GM19324 (cell line): Measurements from ENCODE around the gene MNDA.

ENCODE experiments used
- ATAC-seq: cut with Tn5 transposase; IDR thresholded peaks from one replicate; pipeline ENCODE4 v1.9.1; 2021; ENCODE audit warnings: mild to moderate bottlenecking, moderate library complexity; ENCODE audit not compliant: unreplicated experiment, low FRiP score

MNDA gene

DNA sequence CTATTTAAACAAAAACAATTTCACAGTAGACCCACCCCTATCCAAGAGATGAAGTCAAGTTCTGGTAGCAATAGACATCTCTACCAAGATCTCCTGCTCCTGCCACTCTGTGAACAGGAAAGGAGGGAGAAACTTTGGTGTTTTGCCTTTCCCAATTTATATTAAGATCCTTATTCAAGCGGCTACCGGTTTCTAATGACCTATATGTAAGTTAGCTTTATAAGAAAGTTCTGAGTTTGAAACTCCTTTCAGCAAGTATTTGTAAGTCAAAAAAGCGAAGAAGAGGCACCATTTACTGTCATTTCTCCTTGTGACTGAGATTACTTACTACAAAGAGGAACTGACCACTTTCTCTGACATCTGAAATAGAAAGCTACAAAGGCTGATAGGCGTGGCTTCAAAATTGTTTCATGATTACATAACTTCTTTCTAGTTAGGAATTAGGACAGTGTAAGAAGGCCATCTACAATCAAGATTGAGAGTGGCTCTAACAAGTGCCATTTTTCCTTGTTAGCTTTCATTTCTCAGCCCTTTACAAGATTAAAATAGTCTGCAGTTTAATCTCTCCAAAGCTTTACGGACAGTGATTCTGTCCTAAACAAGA lies at the start of gene MNDA:
MNDA (plus strand) TSS at position 448 of the 604 bp plus-strand sequence. CDS start 10,803 bp downstream, outside the sequence.
- ATAC-seq: peak; percentile 91

DNA sequence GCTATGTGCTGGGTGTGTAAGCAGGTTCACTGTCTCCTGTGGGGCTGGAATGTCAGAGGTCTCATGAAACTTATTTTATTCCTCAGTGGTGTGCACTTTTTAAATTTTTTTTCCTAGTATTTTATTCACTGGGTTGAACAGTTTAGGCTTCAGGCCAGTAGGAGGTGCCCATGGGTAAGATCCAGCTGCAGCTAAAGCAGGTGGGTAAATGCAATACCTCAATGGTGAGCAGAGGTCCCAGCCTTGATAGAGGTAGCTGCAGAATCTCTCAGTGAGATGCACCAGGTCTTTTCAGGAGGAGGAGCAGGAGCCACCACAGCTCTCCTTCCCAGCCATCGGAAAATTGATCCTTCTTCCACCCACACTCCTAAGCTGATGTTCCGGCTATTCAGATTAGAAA lies 37.5 kb upstream of the MNDA start:
- no peak for ATAC-seq

DNA sequence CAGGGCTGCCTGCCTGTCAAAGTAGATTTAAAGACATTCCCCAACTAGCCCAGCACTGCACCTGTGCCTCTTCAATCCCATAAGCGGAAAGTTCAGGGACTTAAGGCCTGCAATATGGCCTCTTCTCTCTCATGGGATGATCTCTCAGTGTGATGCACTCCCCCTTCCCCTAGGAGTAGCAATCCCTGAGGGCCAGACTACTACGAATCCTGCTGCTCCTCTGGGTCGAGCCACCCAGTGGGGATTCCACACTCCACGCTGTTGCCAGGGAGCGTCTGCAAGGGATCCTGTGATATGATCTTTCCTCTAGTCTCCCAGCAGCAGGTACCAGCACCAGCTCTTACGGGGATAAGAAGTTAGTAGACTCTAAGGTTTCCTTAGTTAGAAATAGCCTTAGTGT lies 36.9 kb upstream of the MNDA start:
- no peak for ATAC-seq

DNA sequence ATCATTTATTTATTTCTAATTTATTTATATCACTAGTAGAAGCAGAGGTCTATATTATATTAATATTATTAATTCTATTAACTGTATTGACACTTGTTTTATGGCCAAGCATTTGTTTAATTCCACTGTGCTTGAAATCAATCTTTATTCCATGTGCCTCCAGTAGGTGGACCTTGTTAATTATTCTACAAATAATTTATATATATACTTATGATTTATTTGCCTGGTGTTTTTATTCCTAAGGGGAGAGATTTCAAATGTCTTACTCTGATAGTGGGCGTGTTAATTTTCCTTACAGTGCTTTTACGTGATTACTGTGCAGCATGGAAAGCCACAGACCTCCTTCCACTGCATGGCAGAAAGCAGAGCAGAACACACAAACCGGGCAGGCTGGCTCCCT lies 32.6 kb upstream of the MNDA start:
- no peak for ATAC-seq

DNA sequence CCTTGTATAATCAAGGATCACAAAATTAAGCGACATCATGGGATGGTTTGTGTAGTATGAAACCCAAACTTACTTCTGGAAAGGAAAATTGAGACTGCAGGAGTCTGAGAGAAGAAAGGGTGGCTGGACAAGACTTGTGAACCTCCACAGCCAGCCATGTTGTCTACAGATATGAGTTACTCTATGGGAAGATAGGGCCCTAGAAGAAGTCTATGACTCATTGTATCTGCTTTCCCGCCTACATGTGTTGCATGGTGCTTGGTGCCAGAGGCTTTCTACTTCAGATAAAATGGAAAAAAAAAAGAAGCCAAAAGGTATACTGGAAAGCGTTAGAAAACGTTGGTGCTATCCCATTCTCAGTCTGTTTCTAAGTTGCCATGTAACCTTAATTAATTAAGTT lies 31.5 kb upstream of the MNDA start:
- no peak for ATAC-seq

DNA sequence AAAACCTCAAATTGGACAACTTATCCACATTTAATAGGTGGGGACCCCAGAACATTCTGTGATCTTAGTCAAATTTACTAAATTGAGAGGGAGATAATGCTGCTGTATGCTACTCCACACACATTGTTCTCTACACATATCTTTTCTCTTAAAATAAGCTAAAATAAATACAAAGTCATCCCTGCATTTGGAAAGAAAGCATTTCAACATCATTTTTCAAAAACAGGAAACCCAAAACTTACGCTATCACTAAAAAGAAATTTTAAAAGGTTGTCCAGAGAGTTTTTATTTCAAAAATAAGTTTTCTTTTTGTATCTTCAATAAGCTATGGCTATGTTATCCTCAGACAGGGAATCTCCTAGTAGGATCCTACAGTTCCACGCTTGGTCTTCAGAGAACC lies 30.6 kb upstream of the MNDA start:
- no peak for ATAC-seq

DNA sequence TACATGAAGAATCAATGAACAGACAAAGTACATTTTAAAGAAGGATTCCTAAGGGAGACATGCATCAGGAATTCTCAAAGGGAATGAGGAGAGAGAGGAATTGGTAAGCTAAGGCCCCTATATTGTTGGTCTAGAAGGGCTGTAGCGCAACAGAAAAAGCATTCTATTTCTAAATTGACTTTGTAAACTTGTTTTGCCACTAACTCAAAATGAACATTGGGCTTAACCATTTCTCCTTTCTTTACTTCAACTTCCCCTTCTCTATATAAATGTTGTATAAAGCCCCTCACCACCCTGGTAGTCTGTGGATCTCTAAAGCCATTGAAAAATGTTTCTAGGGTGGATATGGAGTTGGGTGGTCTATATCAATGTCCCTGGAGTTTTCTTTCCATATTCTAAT lies 29.8 kb upstream of the MNDA start:
- no peak for ATAC-seq

DNA sequence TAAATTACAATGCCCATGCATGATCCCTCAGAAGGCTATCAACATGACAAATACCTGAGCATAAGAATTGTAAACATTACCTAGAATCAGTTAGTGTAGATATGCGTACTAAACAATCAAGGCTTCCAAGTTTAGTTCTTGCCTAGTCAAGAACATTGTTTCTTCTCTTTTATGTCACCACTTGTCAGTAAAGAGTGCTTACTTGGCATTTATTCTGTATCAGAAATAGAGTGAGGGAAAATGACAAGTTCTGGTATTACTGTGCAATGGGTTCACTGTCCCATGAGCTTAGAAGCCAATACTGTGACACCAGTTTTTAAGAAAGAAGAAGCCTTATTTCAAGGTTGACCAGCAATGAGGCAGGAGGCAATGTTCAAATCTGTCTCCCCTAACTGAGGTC lies 27.5 kb upstream of the MNDA start:
- ATAC-seq: no peak

DNA sequence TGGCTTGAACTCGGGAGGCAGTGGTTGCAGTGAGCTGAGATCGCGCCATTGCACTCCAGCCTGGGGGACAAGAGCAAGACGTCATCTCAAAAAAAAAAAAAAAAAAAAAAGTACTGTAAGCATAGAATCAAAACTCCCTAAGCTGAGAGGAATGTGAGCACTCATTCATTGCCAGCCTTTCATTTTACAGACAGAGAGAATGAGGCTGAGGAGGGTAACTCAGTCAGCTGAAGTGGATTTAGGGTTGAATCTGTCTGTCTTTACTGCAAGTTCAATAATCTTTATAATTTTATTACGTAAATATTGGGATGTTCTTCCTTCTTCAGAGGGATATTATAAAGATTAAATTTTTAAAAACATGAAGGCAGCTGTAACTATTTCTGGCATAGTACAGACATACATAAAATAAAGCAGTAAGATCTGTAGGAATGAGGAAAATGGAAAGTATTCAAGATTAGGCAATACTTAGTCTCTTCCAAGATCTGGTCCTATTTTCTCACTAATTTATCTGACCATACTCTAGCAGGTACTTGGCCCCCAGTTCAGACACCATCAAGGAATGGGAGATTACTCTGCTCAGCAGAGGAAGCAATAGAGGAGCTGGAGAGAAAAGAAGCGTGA lies 24.1 kb upstream of the MNDA start:
- no peak for ATAC-seq

DNA sequence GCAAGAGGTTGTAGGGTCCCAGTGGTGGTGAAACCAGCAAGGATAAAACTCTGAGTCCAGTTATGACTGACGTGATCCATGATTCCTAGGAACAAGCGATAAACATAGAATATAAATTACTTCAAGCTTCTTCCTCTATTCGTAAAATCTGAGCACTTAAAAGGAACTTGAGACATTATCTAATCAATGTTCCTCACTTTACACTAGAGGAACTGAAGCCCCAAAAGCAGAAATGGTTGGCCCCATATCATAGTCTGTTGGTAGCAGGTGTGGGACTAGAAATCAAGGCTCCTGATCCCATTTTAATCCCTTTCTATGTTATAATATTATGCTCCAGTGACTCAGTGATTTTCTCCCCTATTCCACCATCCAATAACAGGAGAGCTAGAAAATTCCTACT lies 21.9 kb upstream of the MNDA start:
- ATAC-seq: no peak

DNA sequence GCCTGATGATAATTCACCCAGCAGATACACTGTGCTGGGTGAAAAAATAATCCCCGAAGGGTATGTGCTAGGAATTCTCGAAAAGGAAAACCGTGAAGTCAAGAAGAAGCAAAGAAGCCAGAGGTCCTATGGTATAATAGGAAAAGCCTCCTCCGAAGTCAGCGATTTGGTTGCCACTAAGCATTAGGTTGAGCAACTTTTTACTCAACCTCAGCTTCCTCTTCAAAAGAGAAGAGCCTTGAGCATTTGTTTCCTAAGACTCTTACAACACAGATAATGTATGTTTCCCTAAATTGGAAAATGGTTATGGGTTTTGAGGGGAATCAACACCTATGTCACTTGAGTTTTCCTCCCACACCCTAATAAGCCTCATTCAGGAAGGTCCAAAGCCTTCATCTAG lies 21.3 kb upstream of the MNDA start:
- no peak for ATAC-seq

DNA sequence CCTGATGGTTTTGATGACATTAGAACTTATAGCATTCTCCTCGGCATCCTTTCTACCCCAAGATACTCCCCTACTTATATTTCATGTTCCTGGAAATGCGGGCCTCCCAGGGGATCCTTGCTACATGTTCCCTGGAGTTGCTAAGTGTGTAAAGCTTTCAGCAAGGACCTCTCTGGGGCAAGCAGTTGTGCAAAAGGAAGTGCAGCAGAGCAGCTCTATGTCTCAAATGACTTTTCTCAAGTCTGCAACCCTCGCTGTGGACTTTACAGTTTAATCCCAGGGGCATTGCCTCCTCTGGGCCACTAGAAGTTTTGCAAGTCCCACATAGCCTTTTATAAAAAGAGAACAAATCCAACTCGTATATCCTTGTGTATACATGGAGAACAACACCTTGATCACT lies 20.8 kb upstream of the MNDA start:
- ATAC-seq: no peak

DNA sequence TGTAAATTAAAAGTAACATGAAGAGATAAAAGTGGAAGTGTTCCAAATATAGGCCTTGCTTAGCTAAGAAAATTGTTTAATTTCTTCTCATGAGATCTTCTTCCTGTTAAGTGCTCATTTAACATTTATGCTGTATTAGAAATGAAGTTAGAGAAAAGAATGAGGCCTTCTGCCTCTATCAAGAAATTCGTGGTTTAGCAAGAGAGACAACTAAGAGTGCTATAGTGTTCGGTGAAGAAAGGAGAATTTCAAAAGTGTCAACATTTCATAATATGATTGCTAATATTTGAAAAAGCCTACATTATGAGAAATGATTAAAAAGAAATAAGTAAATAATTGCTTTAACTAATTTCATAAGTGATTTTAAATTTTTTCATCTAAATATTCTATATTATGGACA lies 18.8 kb upstream of the MNDA start:
- ATAC-seq: no peak

DNA sequence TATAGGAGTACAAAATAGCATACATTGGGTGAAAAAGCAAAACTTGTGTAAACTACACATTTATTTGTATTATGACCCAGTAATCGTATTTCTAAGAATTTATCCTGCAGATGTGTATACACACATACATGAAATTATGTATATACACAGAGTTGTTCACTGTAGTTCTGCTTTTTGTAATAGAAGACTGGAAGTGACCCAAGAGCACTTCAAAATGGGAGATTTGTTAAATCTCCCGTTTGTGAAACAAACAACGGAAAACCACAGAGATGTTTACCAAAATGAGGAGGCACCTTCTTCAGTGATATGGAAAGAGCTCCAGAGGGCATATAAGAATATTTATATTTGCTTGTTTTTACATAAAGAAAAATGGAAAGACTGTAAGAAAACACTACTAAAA lies 18.0 kb upstream of the MNDA start:
- ATAC-seq: no peak

DNA sequence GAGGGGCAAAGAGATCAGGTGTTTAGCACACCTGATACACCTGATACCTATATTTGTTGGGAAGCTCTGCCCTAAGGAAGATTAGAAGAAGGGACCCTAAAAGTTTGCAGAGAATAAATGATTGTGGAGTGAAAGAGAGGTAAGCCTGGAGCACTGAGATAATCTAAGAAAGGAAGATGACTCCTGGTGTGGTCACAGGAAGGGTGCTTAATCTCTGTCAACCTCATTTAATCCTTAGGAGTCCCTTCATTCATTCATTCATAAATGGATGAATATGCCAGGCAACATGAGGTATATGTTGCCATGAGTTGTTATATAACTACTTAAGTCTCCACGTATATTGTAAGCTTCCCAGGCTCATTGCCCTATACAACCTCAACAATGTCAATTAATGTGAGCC lies 16.2 kb upstream of the MNDA start:
- ATAC-seq: no peak

DNA sequence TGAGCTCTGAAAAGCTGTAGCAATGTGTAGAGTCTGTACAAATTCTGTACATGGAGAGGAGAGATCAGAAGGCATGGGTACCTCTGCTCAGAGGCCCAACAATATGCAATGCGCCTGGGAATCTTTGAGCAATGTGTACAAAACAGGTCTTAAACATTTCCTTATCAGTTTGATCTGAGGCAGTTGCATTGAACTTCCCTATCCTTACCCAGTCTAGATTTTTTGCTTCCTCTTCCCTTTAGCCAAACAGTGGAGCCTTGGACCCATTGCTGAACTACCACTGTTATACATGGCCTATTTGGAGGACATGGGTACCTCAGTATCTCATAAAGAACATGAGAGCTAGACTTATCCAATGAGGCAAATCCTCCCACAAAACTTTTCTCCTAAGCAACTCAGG lies 12.6 kb upstream of the MNDA start:
- no peak for ATAC-seq

DNA sequence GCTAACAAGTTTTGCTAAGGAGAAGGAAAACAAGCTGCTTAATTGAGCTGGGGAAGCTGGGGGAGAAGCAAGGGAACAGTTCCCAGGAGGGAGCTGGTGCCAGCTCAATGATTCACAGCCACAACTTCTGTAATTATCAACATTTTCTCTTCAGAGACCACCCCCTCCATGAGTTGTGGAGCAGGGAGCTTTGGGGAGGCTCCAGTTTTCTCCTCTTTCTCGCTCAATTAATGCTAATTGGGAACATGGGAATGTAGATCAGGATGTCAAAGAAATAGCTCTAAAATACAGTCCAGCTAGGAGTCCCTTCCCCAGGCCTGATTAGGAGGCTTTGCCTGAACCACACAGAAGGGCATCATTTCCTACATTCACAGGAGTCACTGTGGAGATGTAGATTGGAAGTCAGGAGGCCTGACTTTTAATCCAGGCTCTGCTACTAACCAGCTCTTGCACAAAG lies 12.1 kb upstream of the MNDA start:
- ATAC-seq: no peak

DNA sequence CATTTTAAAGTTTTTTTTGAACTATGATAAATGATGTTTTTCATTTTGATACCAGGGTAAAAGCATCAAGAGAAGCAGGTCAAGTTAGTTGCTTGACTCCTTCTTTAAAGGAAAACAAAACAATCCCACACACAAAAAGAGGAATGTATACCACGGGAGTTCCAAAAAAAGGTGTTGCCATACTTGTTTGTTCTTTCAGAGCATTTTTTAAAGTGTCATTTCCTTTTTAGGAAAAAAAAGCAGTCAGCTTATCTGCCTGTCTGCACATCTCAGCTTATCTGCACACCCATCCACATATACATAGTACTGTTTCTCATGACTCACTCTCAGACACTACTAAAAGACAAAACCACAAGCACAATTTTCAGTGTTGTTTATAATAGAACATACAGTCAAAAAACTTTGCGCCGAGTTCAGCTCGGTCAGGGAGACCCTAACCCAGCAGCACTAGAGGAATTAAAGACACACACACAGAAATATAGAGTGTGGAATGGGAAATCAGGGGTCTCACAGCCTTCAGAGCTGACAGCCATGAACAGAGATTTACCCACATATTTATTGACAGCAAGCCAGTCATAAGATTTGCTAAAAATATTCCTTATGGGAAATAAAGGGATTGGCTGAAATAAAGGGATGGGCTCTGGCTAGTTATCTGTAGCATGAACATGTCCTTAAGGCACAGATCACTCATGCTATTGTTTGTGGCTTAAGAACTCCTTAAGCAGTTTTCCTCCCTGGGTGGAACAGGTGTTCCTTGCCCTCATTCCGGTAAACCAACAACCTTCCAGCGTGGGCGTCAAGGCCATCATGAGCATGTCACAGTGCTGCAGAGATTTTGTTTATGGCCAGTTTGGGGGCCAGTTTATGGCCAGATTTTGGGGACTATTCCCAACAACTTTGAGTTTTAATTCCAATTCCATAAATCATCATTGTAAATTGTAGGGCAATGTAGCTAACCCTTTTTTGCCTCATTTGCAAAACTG lies 11.4 kb upstream of the MNDA start:
- no peak for ATAC-seq

DNA sequence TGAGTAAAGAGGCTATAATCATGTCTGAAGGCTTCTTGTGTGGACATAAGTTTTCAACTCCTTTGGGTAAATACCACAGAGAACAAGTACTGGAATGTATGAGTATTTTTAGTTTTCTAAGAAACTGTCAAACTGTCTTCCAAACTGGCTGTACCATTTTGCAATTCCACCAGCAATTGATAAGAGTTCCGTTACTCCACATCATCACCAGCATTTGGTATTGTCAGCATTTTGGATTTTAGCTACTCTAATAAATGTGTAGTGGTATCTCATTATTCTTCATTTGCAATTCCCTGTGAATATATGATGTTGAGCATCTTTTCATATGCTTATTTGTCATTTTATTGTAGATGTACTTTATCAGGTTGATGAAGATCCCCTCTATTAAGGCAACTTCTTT lies 9.4 kb upstream of the MNDA start:
- no peak for ATAC-seq

DNA sequence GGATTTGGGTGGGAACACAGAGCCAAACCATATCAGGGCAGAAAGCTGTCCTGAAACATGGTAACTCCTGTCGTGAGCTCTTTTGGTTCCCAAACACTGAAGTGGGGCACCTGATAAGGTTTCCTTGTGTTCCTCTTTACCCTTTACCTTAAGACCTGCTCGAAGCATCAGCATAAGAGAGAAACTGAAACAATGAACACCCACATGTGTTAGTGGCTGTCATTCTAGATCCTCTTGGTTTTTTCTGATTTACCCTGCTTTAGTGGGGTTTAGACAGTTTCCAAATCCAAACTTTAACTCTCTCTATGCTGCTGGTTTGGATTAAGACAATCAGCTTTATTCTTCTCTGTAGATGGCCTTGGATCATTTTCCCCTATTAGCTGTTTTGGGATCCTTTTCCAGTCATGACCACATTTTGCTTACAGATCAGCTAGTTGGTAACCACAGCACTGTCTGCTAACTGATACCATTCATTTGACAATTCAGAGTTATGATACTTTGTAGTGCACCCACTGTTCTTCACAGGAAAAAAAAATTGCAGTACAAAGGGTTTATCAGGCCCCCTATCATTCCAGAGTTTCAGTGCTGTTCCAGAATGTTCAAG lies 975 bp upstream of the MNDA start:
- no peak for ATAC-seq

DNA sequence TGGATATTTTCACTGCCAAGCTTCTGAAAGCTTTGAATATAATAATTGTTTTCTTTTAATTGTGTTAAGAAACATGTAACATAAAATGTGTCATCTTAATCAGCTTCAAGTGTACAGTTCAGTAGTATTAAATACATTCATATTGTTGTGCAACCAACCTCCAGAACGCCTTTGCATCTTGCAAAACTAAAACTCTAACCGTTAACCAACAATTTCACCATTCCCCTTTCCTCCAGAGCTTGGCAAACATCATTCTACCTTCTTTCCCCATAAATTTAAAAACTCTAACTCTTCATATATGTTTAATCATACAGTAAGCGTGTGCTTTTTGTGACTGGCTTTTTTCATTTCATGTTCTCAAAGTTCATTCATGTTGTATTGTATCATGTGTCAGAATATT lies 2.1 kb downstream of the MNDA start:
- no peak for ATAC-seq
